Psoas muscle (tissue), 8 donors: ENCODE results near the gene SLC2A9. TPM values are rescaled to one million over a fixed set of nuclear protein-coding genes. Genes with fewer than 3 reads are reported as not detected.

Source experiments
- ATAC-seq, 4 donors: fragments of 200-7000 bp; cut with Tn5 transposase; one replicate each; pipeline ENCODE4 v1.9.1; 2020; ENCODE audit warnings: moderate library complexity in 3 of 4, mild to moderate bottlenecking in 2 of 4
- DNase-seq, 2 donors: peaks; one replicate each; pipeline ENCODE4 v3.0.0-alpha.2; 2020
- H3K27ac ChIP-seq: fragments of 200-600 bp; one replicate; pipeline ENCODE4 v1.8.0; 2022
- H3K27me3 ChIP-seq, 3 donors: fragments of 200-600 bp in 1 of 3; one replicate each; pipeline versions ENCODE4 v1.6.1 to v1.8.0; 2013 to 2022; ENCODE audit warnings: low read length in 2 of 3, mild to moderate bottlenecking in 2 of 3, moderate library complexity in 1 of 3; ENCODE audit not compliant: insufficient read depth in 3 of 3
- H3K36me3 ChIP-seq, 2 donors: fragments of 200-600 bp in 1 of 2; one replicate each; pipeline versions ENCODE4 v1.6.1 to v1.8.0; 2013 to 2022; ENCODE audit warnings: low read depth in 1 of 2, mild to moderate bottlenecking in 1 of 2, moderate library complexity in 1 of 2; ENCODE audit not compliant: insufficient read depth in 1 of 2
- H3K4me1 ChIP-seq: fragments of 200-600 bp; one replicate; pipeline ENCODE4 v1.8.0; 2022
- H3K4me3 ChIP-seq: fragments of 200-600 bp; one replicate; pipeline ENCODE4 v1.8.0; 2022; ENCODE audit warnings: mild to moderate bottlenecking
- H3K9me3 ChIP-seq: fragments of 200-600 bp; one replicate; pipeline ENCODE4 v1.8.0; 2022
- CTCF ChIP-seq: fragments of 200-600 bp; IDR thresholded peaks from one replicate; pipeline ENCODE4 v1.8.0; 2022; ENCODE audit warnings: antibody characterized with exemption
- WGBS, 3 donors: extraction: QIAGEN DNeasy Blood & Tissue Kit; methylation state at CpG; one replicate each; pipeline versions ENCODE4 v1.1.6 to v1.1.7; 2013; 5-methylcytosine and 5-hydroxymethylcytosine counted together
- intact Hi-C, 2 donors: fragments of 100-400 bp; cut with DNase I; formaldehyde crosslinking; loops; one replicate each; pipeline versions ENCODE4 v1.11.0 to v1.14.2; 2022
- polyA plus RNA-seq, 3 donors: library from polyadenylated mRNA; stranded (reverse); fragments of 200-250 nt; gene quantifications; one replicate each; pipeline ENCODE4 v1.2.3, GENCODE V29; 2013
- total RNA-seq, 4 donors: library from RNA; stranded (reverse); fragmentation: NEBNext Ultra II Directional in 2 of 4; extraction: Animal tissue kit (Norgen Biotek cat#: 25700) in 2 of 4; gene quantifications; one replicate each; pipeline versions ENCODE4 v1.2.1 to v1.2.4, GENCODE V29; 2021 to 2023
- donor health status: healthy with polysubstance abuse.
- donor health status: DM: no; HTN: no; CAD: no; lungs with moderate emphysema.
- donor health status: Bipolar disorder and iron deficiency.
- donor health status: healthy.
- donor health status: DM: yes; HTN: yes; CAD: no.
- donor health status: DM: no; HTN: no; CAD: no.
- donor health status: DM: no; HTN: no; CAD: no.
- donor health status: DM: yes; HTN: yes; CAD: no.

The SLC2A9 gene
- total and polyA plus RNA-seq, 7 donors = 0.37 to 2.7 (median 1.3) TPM

DNA sequence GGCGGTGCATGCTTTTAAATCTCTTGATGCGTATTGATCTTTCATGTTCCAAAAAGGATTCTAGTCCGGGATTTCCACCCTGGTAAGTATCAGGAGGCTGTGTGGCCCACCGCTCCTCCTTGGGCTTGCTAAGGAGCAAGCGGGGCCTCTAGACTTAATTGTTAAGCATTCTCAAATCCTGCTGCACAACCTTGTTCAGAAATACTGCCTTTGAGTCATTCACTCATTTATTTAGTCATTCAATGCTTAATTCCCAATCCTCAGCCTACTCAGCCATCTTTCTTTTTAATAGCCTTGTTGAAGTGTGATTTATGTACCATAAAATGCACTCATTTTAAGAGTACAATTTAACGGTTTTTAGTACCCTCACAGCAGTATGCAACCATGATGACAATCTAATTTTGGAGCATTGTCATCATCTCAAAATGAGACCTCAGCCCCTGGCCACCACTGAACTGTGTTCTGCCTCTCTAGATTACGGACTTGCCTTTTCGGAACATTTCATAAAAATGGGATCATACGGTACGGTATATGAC is 15.6 kb upstream of the SLC2A9 start:
- Histone ChIP-seq H3K36me3 (no peaks in the 10 kb centered on the region), H3K4me3 (no peak overlapping the region), H3K27me3 (no peaks in the 10 kb centered on the region), H3K9me3 (no peaks in the 10 kb centered on the region), H3K4me1 (peaks cover 48% of the 10 kb centered on the region), H3K27ac (no peak overlapping the region)
- WGBS, 3 donors = 82 to 95% (median 92%) methylated on average over 10 of the region's 10 CpGs
- no peak for ATAC-seq
- no peak for DNase-seq
- no peak for TF ChIP-seq CTCF
- intact Hi-C loops = no loop called here

DNA sequence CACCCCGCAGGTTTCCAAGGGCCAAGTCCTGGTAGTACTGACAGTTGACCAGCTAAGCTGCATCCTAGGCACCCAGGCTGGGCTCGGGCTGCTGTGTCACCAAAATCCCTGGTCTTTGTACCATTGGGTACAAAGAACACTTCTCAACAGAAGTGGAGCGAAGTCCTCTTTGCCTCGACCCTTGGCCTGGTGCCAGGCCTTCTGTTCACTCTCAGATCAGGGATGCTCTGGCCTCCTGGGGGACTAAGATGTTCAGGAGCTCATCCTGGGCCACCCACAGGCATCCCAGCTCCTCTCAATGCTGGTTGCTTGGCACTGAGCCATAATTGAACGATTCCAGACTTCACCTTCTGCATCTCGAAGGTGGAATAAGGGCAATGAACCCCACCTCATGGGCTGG is 13.8 kb upstream of the SLC2A9 start:
- WGBS, 3 donors = 73 to 76% (median 76%) methylated on average over 6 of the region's 6 CpGs

GRCh38 chr4:10034612-10035104 is 13.4 kb upstream of the SLC2A9 start:
- Histone ChIP-seq H3K27ac (no peak overlapping the region), H3K36me3 (no peaks in the 10 kb centered on the region), H3K9me3 (no peaks in the 10 kb centered on the region), H3K4me3 (no peak overlapping the region), H3K4me1 (peaks cover 47% of the 10 kb centered on the region), H3K27me3 (no peaks in the 10 kb centered on the region)
- 77 to 93% (median 79%) methylated on average over 4 to 5 of the region's 5 CpGs for WGBS, 3 donors
- no peak for TF ChIP-seq CTCF
- intact Hi-C loops = no loop called here
- no peak for ATAC-seq
- DNase-seq = no peak

More for the DNA sequence above, 13.8 kb upstream of the SLC2A9 start:
- H3K9me3 ChIP-seq = no peaks in the 10 kb centered on the region
- no peak for TF ChIP-seq CTCF
- H3K4me1 ChIP-seq = peaks cover 47% of the 10 kb centered on the region
- intact Hi-C loops = no loop called here
- no peaks in the 10 kb centered on the region for H3K27me3 ChIP-seq
- no peak for DNase-seq
- H3K4me3 ChIP-seq = no peak overlapping the region
- H3K27ac ChIP-seq = no peak overlapping the region
- H3K36me3 ChIP-seq = no peaks in the 10 kb centered on the region
- no peak for ATAC-seq

DNA sequence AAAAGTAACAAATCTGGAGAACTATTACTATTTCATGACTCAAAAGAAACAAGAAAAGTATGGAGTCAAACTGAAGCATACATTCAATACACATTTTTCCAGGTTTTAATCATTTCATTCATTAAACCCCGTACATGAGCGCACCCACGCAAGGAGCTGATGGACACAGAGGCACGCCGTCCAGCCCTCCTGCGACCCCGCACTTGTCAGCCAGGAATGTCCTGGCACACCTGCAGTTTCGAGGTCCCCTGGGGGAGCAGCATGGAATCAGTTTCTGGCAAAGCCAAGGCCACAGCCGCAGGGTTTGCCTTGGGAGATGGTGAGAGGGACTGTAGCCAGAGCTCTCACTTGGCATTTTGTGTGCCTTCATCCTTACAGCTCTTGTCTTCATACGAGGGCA is 12.8 kb upstream of the SLC2A9 start:
- DNase-seq (no peak), ATAC-seq (no peak)
- TF ChIP-seq CTCF = no peak
- no peaks in the 10 kb centered on the region for H3K9me3 ChIP-seq
- no peak overlapping the region for H3K4me3 ChIP-seq
- H3K36me3 ChIP-seq = no peaks in the 10 kb centered on the region
- no peaks in the 10 kb centered on the region for H3K27me3 ChIP-seq
- H3K4me1 ChIP-seq = peaks cover 47% of the 10 kb centered on the region
- 32 to 52% (median 35%) methylated on average over 10 of the region's 10 CpGs for WGBS, 3 donors
- intact Hi-C loops = no loop called here
- no peak overlapping the region for H3K27ac ChIP-seq
